Fibroblast of skin of left biceps (primary cell): ENCODE measurements around the gene PNKD.
"Not testable (repeated sequence)": the region's sequence is repeated elsewhere in the genome, so short reads cannot be mapped to it uniquely, and the experiment has no call there.

Experiments used
- DNase-seq, 2 experiments: peaks; one replicate each; pipeline ENCODE4 v3.0.0-alpha.2; 2013; ENCODE audit warnings: low read depth in 2 of 2

The PNKD gene

DNA sequence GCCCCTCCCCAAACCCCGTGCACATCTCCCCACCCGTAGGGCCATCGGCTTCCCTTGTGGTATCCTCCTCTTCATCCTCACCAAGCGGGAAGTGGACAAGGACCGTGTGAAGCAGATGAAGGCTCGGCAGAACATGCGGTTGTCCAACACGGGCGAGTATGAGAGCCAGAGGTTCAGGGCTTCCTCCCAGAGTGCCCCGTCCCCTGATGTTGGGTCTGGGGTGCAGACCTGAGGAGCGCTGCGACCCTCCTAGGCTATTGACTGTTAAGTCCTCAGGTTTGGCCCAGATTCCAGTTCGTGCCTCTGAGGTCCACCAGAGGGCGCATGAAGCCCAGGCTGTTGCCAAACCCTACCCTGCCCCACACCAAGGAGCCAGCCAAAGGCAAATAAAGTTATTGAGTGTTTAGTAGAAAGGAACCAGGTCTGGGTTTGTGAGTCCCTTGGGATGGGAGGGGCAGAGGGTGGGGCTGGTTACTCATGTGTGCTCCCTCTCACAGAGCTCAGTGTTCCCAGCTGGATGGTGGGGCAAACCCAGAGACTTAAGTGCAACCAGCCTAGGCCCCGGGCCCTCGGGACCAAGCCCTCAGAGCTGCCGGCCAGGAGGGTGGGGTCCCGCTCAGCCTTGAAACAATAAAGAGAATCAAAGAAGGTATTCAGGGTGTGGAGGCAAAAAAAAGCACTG is 2.4 kb downstream of the PNKD start:
- peak; percentile 61 to 65 for DNase-seq

GRCh38 chr2:218273214-218273907 is 3.0 kb downstream of the PNKD start:
- not testable (repeated sequence) for DNase-seq

DNA sequence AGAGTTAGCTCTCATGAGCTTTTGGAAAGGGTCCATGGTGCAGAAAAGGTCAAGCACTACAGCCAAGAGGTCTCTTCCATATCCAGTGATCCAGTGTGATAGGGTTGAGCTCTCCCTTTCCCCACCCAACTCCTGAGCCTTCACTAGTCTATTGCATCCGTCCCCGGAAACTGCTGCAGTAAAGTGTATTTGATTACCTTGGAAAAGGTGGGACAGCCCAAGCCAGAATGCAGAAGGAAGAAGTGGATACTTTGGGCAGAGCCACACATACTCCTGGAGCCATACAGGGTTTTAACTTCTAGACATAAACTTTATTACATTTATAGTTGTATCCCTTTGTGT is 3.6 kb downstream of the PNKD start:
- DNase-seq, result no peak

GRCh38 chr2:218274586-218274985 is 4.3 kb downstream of the PNKD start:
- DNase-seq, result no peak

GRCh38 chr2:218275371-218276072 is 5.2 kb downstream of the PNKD start:
- no peak for DNase-seq

DNA sequence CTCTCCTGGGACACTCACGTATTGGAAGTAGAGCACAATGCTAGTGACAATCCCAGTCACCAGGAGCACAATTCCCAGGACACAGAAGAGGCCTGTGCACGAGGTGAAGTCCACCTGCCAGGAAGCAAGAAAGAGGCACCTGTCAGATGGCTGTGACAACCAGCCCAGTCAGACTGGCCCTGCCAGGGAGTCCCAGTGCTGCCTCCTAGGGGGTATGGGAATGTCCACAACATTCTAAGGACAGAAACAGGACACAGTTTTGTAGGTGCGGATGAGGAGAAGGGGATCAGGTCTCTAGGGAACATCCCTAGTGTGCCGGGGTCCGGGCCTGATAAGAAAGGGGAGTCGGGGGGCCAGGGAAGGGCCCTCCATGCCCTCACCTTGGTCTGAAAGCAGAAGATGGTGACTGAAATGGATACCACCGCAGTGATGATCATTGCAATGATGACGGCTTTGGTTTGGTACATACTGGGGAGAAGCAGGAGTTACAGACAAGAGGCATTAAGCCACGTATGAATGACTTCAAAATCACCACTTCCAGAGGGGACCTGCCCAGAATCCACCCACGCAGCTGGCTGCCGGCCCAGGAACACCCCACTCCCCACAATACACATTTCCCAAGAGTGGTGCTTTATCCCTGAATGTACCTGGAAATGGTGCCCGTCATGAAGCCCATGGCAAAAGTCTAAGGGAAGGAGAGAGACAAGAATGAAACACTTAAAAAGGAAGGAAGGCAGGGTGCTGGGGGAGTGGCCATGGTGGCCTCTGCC is 6.9 kb downstream of the PNKD start:
- no peak for DNase-seq

DNA sequence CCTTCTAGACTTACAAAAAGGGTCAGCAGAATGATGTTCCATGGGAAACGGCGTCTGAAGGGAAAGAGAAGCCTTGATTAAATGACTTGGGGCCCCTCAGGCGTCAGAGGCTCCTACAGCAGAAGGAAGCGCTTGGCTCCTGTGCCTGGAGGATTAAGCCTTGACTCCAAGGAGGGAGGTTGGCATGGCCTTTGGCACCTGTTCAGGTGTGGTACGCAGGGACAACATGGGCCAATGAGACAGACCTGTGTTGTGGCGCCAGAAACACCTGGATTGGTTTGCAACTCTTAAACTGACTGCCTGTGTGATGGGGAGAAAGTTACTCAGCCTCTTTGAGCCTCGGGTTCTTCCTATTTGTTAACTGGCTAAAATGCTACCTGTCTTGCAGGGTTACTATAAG is 7.6 kb downstream of the PNKD start:
- no peak for DNase-seq

DNA sequence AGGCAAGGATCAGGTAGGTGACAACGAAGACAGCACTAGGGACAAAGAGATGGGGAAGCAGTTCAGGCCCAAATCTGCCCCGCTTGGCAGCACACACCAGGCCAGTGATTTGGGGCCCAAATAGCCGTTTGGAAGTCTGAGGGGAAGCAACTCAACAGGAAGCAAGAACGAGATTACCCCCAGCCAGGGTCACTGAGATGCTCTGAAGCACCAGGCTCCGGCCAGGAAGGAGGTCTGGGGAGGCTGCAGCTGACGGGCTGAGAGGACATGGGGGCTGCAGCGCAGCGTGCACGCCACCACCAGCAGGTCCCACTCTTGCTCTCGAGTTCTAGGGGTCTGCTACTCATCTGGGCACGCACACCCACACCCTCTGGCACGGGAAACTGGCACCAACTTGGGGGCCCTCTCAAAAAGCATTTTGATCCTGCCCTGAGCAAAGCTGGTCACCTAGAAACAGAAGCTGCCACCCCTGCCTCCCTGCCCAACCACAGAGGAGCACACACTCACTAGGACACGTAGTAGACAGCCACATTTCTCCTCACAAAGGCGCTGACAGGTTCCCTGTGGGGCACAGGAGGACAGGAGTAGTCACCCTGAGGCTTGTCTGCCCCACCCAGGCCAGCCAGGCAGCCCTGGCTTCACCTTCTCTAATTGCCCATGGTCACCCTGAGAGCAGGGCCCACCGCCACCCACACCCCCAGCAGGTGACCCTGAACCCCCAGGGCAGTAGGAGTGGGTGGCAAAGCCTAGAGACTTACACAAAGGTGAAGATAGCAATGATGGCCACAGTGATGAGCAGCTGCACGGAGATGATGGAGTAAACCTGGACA is 8.4 kb downstream of the PNKD start:
- DNase-seq, result no peak

- DNase-seq, result no peak
Observed at GRCh38 chr2:218280260-218280870, 10.0 kb downstream of the PNKD start.

- no peak for DNase-seq
Observed at GRCh38 chr2:218281449-218281848, 11.1 kb downstream of the PNKD start.

GRCh38 chr2:218282173-218282991 is 12.1 kb downstream of the PNKD start:
- no peak for DNase-seq

DNA sequence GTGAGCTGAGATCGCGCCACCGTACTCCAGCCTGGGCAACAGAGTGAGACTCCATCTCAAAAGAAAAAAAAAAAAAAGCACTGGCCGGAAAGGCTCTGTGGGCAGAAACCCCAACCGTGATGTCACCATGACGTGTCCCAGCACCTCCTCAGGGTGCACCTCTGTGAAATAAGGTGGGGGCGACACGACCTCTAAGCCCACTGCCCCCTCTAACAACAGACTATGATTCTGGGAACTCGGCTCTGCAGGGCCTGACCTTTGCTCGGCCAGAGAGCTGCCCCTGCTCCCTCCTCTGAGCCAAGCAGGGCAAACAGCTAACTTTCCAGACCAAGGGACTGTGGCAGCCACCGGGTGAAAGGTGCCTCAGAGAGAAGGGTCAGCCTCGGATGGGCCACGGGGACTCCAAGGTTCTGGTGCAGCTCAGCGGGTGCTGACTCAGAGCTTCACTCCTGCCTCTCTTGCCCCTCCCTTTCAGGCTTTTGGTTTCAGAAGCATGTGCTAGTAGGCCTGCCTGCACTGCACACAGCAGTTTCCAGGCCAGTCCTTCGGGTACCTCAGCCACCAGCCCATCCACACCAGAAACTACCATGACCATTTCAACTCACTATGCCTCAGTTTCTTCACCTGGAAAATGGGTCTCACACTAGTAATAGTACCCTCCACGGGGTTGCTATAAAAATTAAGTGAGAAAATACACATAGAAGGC is 13.9 kb downstream of the PNKD start:
- no peak for DNase-seq

DNA sequence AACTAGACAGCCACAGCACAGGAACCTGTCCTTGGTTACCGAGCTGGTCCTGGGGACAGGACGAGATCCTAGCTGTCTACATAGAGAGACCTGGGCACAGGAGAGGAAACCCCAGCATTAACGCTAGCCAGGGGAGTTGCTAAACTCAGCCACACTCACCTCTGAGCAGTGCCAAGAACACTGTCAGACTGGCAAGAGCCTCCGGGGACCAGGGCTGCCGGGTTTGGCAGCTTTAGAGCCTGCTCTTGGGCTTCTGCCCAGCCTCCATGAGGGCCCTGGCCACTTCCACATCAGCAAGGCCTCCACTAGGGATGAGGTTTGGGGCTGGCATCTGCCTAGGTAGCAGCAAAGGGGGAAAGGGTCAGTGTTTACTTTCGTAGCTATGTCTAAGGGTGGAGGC is 15.3 kb downstream of the PNKD start:
- DNase-seq, result no peak

DNA sequence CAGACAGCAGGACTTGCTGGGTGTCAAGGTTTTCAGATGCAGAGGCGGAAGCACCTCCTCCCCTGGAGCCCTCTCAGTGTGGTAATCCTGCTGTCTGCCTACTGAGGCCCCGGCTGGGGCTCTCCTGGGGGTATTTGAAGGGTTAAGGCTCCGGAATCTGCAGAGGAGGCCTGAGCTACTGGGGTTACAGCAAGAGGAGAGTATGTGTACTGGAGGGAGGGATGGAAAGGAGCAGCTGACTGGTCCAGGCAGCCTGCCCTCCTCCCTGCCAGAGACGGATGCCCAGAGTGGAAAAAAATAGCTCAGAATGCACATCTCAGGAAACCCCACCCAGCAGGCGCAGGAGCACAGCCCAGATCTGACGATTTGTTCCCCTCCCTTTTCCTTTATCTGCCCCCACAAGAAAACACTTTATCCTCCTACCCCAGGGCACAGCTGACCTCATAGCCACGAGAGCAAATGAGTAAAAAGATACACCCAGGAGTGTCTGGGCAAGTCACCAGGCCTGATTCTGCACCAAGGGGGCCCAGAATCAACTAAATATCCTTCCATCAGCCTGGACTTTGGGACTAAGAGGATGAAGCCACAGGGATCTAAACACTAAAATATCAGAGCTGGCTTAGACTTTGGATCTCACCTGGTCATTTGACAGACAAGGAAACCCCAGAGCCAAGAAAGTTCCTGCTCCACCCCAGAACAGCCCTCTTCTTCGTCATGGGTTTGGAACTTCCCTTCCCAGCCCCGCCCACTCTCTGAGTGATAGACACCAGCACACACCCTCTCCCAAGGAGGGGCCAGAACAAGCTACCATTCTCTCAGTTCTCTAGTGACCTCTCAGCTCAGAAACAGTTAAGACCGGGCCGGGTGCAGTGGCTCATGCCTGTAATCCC is 16.5 kb downstream of the PNKD start:
- DNase-seq, result peak; percentile 70 to 73

DNA sequence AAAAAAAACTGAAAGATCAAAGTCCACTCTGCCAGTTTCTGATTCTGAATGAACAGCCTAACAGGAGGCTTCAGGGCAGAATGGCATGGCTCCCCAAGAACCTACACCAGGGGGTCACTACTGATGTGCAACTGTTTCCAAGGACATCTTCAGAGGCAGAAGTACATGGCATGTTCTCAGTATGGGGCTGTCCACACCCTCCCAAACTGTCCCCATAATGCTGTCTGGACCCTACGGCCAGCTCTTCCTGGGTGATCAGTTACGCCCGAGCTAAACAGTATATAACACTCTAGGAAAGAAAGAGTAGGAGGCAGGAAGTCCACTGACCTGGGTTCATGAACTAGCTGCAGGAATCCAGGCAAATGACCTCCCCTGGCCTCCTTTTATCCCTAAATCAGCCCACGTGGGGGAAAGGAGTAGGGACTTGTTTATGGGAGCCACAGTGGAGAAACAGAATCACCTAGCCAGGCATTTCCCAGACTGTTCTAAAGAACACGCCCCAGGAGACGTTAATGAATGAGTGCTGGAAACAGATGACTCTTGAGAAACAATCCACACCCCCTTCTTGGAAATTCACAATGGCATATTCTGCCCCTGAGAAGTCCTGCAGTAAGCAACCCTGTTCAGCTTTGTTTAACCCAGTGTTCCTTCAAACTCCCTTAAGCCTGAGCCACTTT is 19.5 kb downstream of the PNKD start:
- no peak for DNase-seq

DNA sequence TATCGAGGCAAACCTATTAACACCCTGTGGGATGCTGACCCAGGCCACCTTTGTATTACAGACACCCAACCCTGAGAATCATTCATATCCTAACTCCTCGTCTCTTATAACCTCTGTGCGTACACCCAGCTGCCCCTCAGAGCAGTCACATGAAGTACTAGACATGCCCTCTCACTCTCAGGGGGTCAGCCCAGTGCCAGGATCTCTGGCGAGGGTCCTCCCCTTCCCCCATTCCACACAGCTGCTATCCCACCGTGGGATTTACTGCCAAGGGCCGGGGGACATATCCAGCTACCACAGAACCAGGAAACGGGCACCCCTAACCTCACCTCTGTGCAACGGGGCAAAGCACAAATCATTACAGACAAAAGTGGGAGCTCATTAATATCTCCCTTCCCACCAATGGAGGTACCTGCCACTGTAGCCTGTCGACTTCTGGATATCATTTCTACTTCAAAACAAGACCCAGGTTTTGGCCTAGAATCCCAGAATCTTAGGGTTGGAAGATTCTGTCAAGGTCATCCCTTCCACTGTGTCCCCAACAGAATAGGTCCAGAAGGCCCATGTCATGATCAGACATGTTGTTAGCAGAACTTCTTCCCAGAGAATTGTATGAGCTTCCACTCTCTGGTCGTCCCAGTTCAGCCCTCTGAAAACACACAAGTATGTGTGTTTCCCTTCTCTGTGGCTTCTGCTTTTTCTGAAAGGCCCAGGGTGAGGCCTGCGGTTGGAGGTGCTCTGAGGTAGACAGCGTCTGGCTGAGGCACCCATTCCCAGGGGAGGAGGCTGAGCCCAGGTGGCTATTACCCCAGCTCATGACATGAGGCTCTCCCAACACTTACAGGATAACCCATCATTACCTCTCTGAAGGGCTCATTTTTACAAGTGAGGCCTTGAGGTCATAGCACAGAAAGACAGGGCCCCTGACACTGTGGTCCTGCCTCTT is 20.3 kb downstream of the PNKD start:
- no peak for DNase-seq
